ENCODE data around the gene SLC32A1.

The SLC32A1 gene

GRCh38 chr20:38755324-38755910 lies 31.1 kb downstream of the SLC32A1 start:
- DNase-seq = no peak

DNA sequence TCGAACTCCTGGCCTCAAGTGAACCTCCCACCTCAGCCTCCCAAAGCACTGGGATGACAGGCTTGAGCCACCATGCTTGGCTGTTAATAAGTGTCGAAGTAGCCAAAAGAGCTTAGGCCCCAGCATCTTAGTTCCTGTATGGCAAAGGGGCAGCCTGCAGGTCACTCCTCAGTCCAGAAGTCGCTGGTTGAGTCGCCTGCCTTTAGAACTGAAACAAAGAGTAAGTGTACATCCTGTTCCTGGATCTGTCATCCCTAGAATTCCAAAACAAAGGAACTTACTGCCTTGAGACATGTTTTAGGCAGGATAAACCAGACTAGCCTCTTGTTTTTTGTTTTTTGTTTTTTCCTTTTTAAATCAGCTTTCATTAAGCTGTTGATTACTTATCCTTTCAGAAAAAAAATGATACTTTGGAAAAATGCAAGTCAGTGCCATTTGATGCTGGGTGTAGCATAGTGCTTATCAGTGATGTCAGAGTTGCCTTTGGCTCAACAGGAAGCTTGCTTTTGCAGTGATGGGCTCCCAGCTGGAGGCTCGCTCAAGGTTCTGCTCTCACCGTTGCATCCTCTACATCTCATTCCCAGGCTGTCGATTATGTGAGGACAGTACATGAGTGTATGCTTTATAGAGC lies 33.0 kb downstream of the SLC32A1 start:
- no peak for DNase-seq

DNA sequence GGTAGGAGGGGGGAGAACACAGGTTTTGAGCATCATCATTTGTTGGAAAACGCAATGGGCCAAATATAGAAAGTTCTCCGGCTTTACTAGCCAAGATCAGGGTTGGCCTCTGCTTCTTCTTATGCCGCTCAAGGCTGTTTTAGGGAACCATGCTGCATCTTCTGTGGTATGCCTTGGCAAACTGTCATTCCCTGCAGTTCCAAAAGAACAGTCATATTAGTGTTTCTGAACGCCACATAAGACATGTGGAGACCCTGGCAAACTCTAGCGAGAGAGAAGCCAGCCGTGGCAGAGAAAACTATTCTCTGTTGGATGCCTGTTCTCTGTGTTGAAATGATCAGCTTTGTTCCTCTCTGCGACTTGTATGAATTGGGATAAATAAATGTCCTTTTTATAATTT lies 34.8 kb downstream of the SLC32A1 start:
- no peak for DNase-seq

- DNase-seq = no peak
These were observed 36.7 kb downstream of the SLC32A1 start for GRCh38 chr20:38760978-38761377.

DNA sequence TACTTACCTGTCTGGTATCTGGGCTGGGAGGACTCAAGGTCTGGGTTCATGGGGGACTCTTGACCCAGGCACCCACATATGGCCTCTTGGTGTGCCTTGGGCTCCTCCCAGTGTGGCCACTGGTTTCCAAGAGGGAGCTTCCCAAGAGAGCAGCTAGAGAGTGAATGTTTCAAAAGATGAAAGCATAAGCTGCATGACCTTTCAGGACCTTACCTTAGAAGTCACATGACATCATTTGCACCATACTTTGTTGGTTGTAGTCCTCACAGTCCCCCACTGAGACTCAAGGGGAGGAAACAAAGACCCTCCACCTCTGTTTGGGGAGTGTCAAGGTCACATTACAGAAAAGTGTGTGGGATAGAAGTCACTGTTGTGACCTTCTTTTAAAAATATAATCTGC lies 37.9 kb downstream of the SLC32A1 start:
- DNase-seq = no peak

GRCh38 chr20:38763616-38764015 lies 39.3 kb downstream of the SLC32A1 start:
- DNase-seq = no peak

- no peak for DNase-seq
These were observed 40.5 kb downstream of the SLC32A1 start for GRCh38 chr20:38764567-38765318.

GRCh38 chr20:38766071-38766470 lies 41.8 kb downstream of the SLC32A1 start:
- DNase-seq = no peak

DNA sequence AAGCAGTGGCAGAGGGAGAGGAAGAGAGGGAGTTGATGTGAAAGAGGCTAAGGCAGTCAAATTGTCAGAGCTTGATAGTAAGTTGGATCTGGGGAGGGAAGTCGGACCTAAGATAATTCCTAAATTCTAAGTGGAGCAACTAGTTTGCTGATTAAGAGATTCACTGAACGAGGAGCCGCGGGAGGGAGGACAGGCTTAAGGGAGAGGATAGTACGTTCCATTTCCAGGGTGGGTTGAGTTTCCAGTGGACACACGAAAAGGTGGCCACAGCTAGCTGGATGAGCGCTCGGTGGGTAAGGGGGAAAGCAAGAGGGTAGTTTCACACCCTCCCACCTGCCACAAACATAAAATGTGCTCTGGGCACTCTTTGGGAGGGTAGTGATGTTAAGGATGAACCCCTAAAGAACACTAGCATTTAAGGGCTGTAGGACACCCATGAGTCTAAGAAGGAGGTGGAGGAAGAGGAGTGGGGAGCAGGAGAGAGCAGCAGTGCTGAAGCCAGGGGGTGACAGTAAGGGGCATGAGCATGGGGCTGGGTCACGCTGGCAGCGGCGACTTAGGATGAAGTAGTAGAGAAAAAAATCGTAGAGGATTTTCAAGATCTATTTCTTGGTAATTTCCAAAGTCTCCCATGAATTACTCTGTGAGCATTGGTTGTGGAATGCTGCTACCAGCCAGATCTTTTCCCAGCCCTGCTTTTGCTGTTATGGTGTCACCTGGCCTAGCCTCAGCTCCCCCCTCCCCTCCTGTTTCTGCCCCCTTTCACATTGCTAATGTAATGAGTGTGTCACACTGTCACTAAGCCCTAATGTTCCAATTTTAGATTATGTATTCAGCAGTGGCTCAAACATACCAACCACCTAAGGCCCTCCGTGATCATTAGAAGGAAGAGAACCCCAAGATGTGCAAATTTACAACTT lies 45.4 kb downstream of the SLC32A1 start:
- no peak for DNase-seq

- no peak for DNase-seq
These were observed 46.3 kb downstream of the SLC32A1 start for GRCh38 chr20:38770546-38770945.

- DNase-seq = no peak
These were observed 46.7 kb downstream of the SLC32A1 start for GRCh38 chr20:38770970-38771369.

DNA sequence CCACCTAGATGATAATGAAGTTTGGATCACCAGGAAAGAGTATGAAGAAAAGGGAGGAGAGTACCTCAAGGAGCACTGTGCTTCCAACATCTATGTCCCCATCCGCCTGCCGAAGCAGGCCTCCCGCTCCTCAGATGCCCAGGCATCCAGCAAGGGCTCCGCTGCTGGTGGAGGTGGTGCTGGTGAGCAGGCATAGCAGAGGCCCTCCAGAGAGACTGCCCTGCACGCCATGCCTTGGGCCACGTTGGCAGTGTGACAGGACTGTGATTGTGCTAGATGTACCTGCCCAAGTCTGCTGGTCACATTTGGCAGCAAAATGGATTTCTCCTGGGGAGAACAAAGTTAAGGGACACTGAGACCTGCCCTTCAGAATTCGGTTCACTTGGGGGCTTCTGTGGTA lies 47.3 kb downstream of the SLC32A1 start:
- no peak for DNase-seq

GRCh38 chr20:38774167-38774566 lies 49.9 kb downstream of the SLC32A1 start:
- no peak for DNase-seq

DNA sequence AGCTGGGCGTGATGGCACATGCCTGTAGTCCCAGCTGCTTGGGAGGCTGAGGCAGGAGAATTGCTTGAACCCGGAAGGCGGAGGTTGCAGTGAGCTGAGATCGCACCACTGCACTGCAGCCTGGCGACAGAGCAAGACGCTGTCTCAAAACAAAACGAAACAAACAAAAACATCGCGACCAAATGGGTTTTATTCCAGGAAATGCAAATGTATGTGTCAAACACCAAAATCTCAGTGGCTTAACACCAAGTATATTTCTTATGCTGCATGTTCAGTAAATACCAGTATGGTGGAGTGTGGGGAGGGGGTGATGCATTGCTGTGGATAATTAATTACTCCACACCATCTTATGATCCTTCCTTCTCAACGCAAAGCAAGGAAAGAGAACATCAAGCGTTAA lies 52.1 kb downstream of the SLC32A1 start:
- no peak for DNase-seq

Data from COR-L47 (cell line).